ENCODE measurements around the gene STRN3. TPM values are rescaled to one million over a fixed set of nuclear protein-coding genes. Genes with fewer than 3 reads are reported as not detected.

Gene STRN3
- total and polyA plus RNA-seq, 2 of the 8 experiments (the other 6 are each of a cell fraction or from before 2014, with no cell fraction given) = 8.7 to 38.1 TPM

- WGBS, 2 experiments (ENCODE audit: extremely low coverage in 1 of 2, insufficient coverage in 1 of 2, insufficient read length in 1 of 2, insufficient replicate concordance in 2 of 2, low coverage in 1 of 2, low lambda C conversion rate in 2 of 2, missing lambda C conversion rate in 1 of 2) = 82% methylated on average over 6 of the region's 6 CpGs; no CpG with 5 or more reads in 1 of the 2 experiments
- no peak for TF ChIP-seq CEBPB (IDR thresholded peaks at IDR 0.05; ENCODE audit: low read depth, low read length)
- TF ChIP-seq CHD1 (IDR thresholded peaks at IDR 0.05; ENCODE audit: low read depth, low read length) = no peak
Measured at GRCh38 chr14:31018057-31018645, 8.0 kb downstream of the STRN3 start.

More at GRCh38 chr14:31018057-31018645, 8.0 kb downstream of the STRN3 start:
- Histone ChIP-seq H3K23ac (ENCODE audit: insufficient read length) (no peak overlapping the region), H3K9me3 (ENCODE audit: insufficient read depth in 2 of 2, low read depth in 1 of 2, low read length in 1 of 2) (no peaks in the 10 kb centered on the region), H3K27ac (ENCODE audit: low read depth, low read length) (no peak overlapping the region), H3K14ac (ENCODE audit: insufficient read length) (no peak overlapping the region), H4K8ac (ENCODE audit: extremely low read depth, insufficient read depth, low read length) (peak overlapping the region; percentile 57), H4K5ac (ENCODE audit: insufficient read length, low read depth, low read length) (no peak overlapping the region), H3K36me3 (ENCODE audit: control insufficient read depth in 2 of 4, insufficient read depth in 4 of 4, low read length in 3 of 4) (peaks cover 0 to 17% (median 4%) of the 10 kb centered on the region in 4 experiments; a peak in 3 of 8 replicates), H3K79me2 (ENCODE audit: control insufficient read depth in 1 of 2, insufficient read depth in 2 of 2, low read length in 2 of 2) (peaks cover 32 to 96% of the 10 kb centered on the region in 2 experiments), H2BK120ac (replicated peaks; ENCODE audit: low read depth, low read length) (no peak overlapping the region), H4K91ac (replicated peaks; ENCODE audit: insufficient read length, low read length) (no peak overlapping the region), H3K23me2 (ENCODE audit: low read depth, low read length) (no peaks in the 10 kb centered on the region), H2AFZ (ENCODE audit: low read length) (no peak overlapping the region), H3K9ac (replicated peaks in 1 of 4; ENCODE audit: extremely low read depth in 1 of 4, low read depth in 3 of 4, low read length in 3 of 4) (no peak overlapping the region), H3K4me2 (ENCODE audit: insufficient read depth in 1 of 2, low read depth in 2 of 2, low read length in 2 of 2) (no peak overlapping the region), H2BK5ac (ENCODE audit: low read depth, low read length) (no peak overlapping the region), H2BK20ac (ENCODE audit: low read length) (no peak overlapping the region), H2BK15ac (ENCODE audit: low read length) (no peak overlapping the region), H2AK5ac (ENCODE audit: low read depth, low read length) (no peak overlapping the region), H3K4ac (replicated peaks; ENCODE audit: insufficient read length, low read depth, low read length) (no peak overlapping the region), H4K20me1 (replicated peaks in 1 of 2; ENCODE audit: control insufficient read depth in 1 of 2, insufficient read depth in 2 of 2, low read length in 2 of 2) (peaks cover 10 to 17% of the 10 kb centered on the region in 2 experiments), H3K79me1 (ENCODE audit: low read depth, low read length) (peaks cover 4% of the 10 kb centered on the region; the same call in 1 of the 2 replicates), H3K56ac (replicated peaks; ENCODE audit: insufficient read length, low read depth, low read length) (no peak overlapping the region), H3K18ac (ENCODE audit: extremely low read depth, low read length) (no peak overlapping the region), H3K4me3 (ENCODE audit: extremely low read depth in 1 of 4, insufficient read depth in 2 of 4, low read depth in 3 of 4, low read length in 4 of 4) (no peak overlapping the region), H3K27me3 (replicated peaks in 1 of 4; ENCODE audit: control insufficient read depth in 3 of 4, extremely low read depth in 1 of 4, insufficient read depth in 3 of 4, low read length in 3 of 4) (no peaks in the 10 kb centered on the region), H2BK12ac (ENCODE audit: low read depth, low read length) (no peak overlapping the region), H3K4me1 (replicated peaks in 1 of 4; ENCODE audit: control insufficient read depth in 3 of 4, insufficient read depth in 4 of 4, low read length in 3 of 4) (peaks cover 0 to 2% (median 0%) of the 10 kb centered on the region in 4 experiments; a peak in 1 of 7 replicates)
- ChIA-PET CTCF (ENCODE audit: partially characterized antibody) (interaction anchor here (0.6 to 1.4 kb wide), 4 partner anchors 16 to 64 kb away, joined by 3 to 4 read pairs (median 4); no protein-coding TSS in a partner anchor), POLR2A (ENCODE audit: partially characterized antibody) (interaction anchor here (0.8 to 4.1 kb wide), 4 partner anchors 8 to 396 kb away, joined by 3 to 36 read pairs (median 3); partner anchors contain the start of genes AP4S1, SCFD1 and STRN3)
- DNase-seq (ENCODE audit: low read depth in 1 of 2, low spot score in 2 of 2) = no peak
- no peak for FAIRE-seq

Measured in H1 (cell line).